A549 (cell line): Measurements from ENCODE around the gene ARAP1. TPM values are rescaled to one million over a fixed set of nuclear protein-coding genes. Genes with fewer than 3 reads are reported as not detected.
A peak's percentile ranks its signal among the peaks of the same experiment; 100 is the strongest.

Experiments used
- ATAC-seq, 2 experiments: fragments of 200-7000 bp in 1 of 2; fragments of >200 bp in 1 of 2; cut with Nextera tagmentation in 1 of 2; cut with Tn5 transposase in 1 of 2; 3 replicates each; pipeline versions ENCODE4 v1.8.0 to v1.9.1; 2018 to 2020; ENCODE audit warnings: mild to moderate bottlenecking in 1 of 2, moderate library complexity in 1 of 2
- CTCF ChIA-PET: fragments of 300-600 bp; sonication (Branson Sonifier 250); formaldehyde crosslinking; extraction: SDS; loops from one replicate; lab custom pipeline; 2021; ENCODE audit warnings: antibody characterized with exemption, inconsistent platforms; lab: Yijun Ruan, JAX
- POLR2A ChIA-PET: fragments of 350-600 bp; formaldehyde crosslinking; extraction: SDS; loops from one replicate; lab custom pipeline; 2021; ENCODE audit warnings: antibody characterized with exemption, inconsistent platforms; lab: Yijun Ruan, JAX
- DNase-seq, 2 experiments: peaks; one replicate each; pipeline versions ENCODE4 v3.0.0 to v3.0.0-alpha.2; 2011 to 2016; ENCODE audit warnings: low read depth in 1 of 2, low spot score in 1 of 2
- FAIRE-seq: peaks from 2 replicates; lab custom pipeline; 2011; peaks lifted over from hg19 to GRCh38; lab: Jason Lieb, UNC
- H3K27ac ChIP-seq, 2 experiments: fragments of >200 bp; sonication (Bioruptor Twin); formaldehyde crosslinking; 3 replicates each; pipeline ENCODE4 v1.5.1; 2016 to 2017
- H3K4me1 ChIP-seq: fragments of >200 bp; sonication (Bioruptor Twin); formaldehyde crosslinking; 3 replicates; pipeline ENCODE4 v1.6.1; 2016
- H3K4me2 ChIP-seq: fragments of >200 bp; sonication (Bioruptor Twin); formaldehyde crosslinking; 3 replicates; pipeline ENCODE4 v1.6.1; 2016
- H3K4me3 ChIP-seq: fragments of >200 bp; sonication (Bioruptor Twin); formaldehyde crosslinking; 3 replicates; pipeline ENCODE4 v1.5.1; 2016
- H3K9me3 ChIP-seq: fragments of >200 bp; sonication (Bioruptor Twin); formaldehyde crosslinking; 3 replicates; pipeline ENCODE4 v1.6.1; 2016
- CHD2 ChIP-seq: fragments of 150-350 bp; IDR thresholded peaks from 2 replicates; pipeline ENCODE4 v1.6.1; 2014; ENCODE audit warnings: low read length; ENCODE audit not compliant: partially characterized antibody
- EHF ChIP-seq: fragments of 250-450 bp; sonication (Bioruptor Pico); IDR thresholded peaks from 2 replicates; pipeline ENCODE4 v1.5.0; 2020; ENCODE audit warnings: mild to moderate bottlenecking
- EHMT2 ChIP-seq: fragments of 200-600 bp; sonication (generic); IDR thresholded peaks from 2 replicates; pipeline ENCODE4 v1.6.1; 2016; ENCODE audit warnings: antibody characterized with exemption, low read depth, mild to moderate bottlenecking, moderate library complexity
- EP300 ChIP-seq, 2 experiments: fragments of >200 bp; sonication (Bioruptor Twin); formaldehyde crosslinking; IDR thresholded peaks; 2 replicates in 1 of 2; 3 replicates in 1 of 2; pipeline ENCODE4 v1.6.1; 2016 to 2017
- ESRRA ChIP-seq: fragments of 150-350 bp; IDR thresholded peaks from 2 replicates; pipeline ENCODE4 v1.6.1; 2014; ENCODE audit warnings: mild to moderate bottlenecking, low read length, borderline replicate concordance
- FOSL2 ChIP-seq, 2 experiments: fragments of 450-650 bp in 1 of 2; fragments of >200 bp in 1 of 2; sonication (Bioruptor Twin) in 1 of 2; formaldehyde crosslinking; IDR thresholded peaks; 2 replicates each; pipeline versions ENCODE4 v1.5.0 to v1.6.1; 2016 to 2020; ENCODE audit warnings: mild to moderate bottlenecking in 1 of 2, moderate library complexity in 1 of 2
- GATA3 ChIP-seq: IDR thresholded peaks from 2 replicates; pipeline ENCODE4 v1.6.1; 2012; ENCODE audit warnings: borderline replicate concordance
- HDAC2 ChIP-seq: fragments of 200-600 bp; sonication (generic); IDR thresholded peaks from 2 replicates; pipeline ENCODE4 v1.6.1; 2016
- HEYL ChIP-seq: fragments of 250-450 bp; sonication (Bioruptor Pico); IDR thresholded peaks from 2 replicates; pipeline ENCODE4 v1.8.0; 2021; ENCODE audit warnings: mild to moderate bottlenecking, moderate library complexity
- HOXA7 ChIP-seq: fragments of 250-450 bp; sonication (Bioruptor Pico); IDR thresholded peaks from 2 replicates; pipeline ENCODE4 v1.5.0; 2020; ENCODE audit warnings: mild to moderate bottlenecking, moderate library complexity
- KDM1A ChIP-seq: fragments of 200-600 bp; sonication (generic); IDR thresholded peaks from 2 replicates; pipeline ENCODE4 v1.6.1; 2016; ENCODE audit warnings: low read depth, mild to moderate bottlenecking
- MAFK ChIP-seq: fragments of 450-650 bp; IDR thresholded peaks from 2 replicates; pipeline ENCODE4 v1.6.1; 2014; ENCODE audit not compliant: partially characterized antibody
- NFE2L2 ChIP-seq: fragments of 150-350 bp; conservative IDR thresholded peaks from 2 replicates; pipeline ENCODE4 v1.6.1; 2014; ENCODE audit warnings: low read length
- NR3C1 ChIP-seq: fragments of >200 bp; sonication (Bioruptor Twin); formaldehyde crosslinking; IDR thresholded peaks from 3 replicates; pipeline ENCODE4 v1.6.1; 2017
- PHF8 ChIP-seq: fragments of 200-600 bp; sonication (generic); IDR thresholded peaks from 2 replicates; pipeline ENCODE4 v1.6.1; 2016; ENCODE audit warnings: low read depth, mild to moderate bottlenecking, antibody characterized with exemption, moderate library complexity, borderline replicate concordance
- RCOR1 ChIP-seq: fragments of 150-350 bp; IDR thresholded peaks from 2 replicates; pipeline ENCODE4 v1.6.1; 2014; ENCODE audit warnings: antibody characterized with exemption, low read length, low read depth
- RFX5 ChIP-seq: fragments of 450-650 bp; IDR thresholded peaks from 2 replicates; pipeline ENCODE4 v1.7.1; 2014; ENCODE audit warnings: antibody characterized with exemption, mild to moderate bottlenecking, moderate library complexity
- RNF2 ChIP-seq: fragments of 200-600 bp; sonication (generic); IDR thresholded peaks from 2 replicates; pipeline ENCODE4 v1.6.1; 2016; ENCODE audit warnings: low read depth, mild to moderate bottlenecking, antibody characterized with exemption, moderate library complexity, borderline replicate concordance
- SMC3 ChIP-seq: fragments of >200 bp; sonication (Bioruptor Twin); formaldehyde crosslinking; IDR thresholded peaks from 3 replicates; pipeline ENCODE4 v1.6.1; 2018; ENCODE audit warnings: inconsistent platforms
- TP53 ChIP-seq: fragments of 250-450 bp; sonication (Bioruptor Pico); IDR thresholded peaks from 2 replicates; pipeline ENCODE4 v1.5.0; 2021; ENCODE audit warnings: mild to moderate bottlenecking, moderate library complexity
- ZC3H11A ChIP-seq: fragments of 450-650 bp; IDR thresholded peaks from 2 replicates; pipeline ENCODE4 v1.6.1; 2014; ENCODE audit warnings: antibody characterized with exemption, mild to moderate bottlenecking
- ZFP36 ChIP-seq: fragments of 450-650 bp; IDR thresholded peaks from 2 replicates; pipeline ENCODE4 v1.6.1; 2014; ENCODE audit warnings: borderline replicate concordance; ENCODE audit not compliant: partially characterized antibody
- WGBS: methylation state at CpG from one replicate; pipeline ENCODE4 v1.1.6; 2017; ENCODE audit errors: missing lambda C conversion rate; 5-methylcytosine and 5-hydroxymethylcytosine counted together
- polyA plus RNA-seq, 4 experiments: library from polyadenylated mRNA; depleted of rRNA in 3 of 4; stranded (reverse); fragments of >200 nt; fragmentation: RNase III in 1 of 4; extraction: RNeasy Plus Mini Kit Qiagen cat#74134 plus additional on column Dnase treatment in 1 of 4; gene quantifications; 2 replicates in 3 of 4; 3 replicates in 1 of 4; pipeline ENCODE4 v1.2.3, GENCODE V29; 2011 to 2017
- TF ChIP-seq, protein P1 (sequence below): IDR thresholded peaks from 2 replicates; pipeline ENCODE4 v1.6.1; 2012; ENCODE audit warnings: low read depth, borderline replicate concordance
- TF ChIP-seq, protein P2 (sequence below): IDR thresholded peaks from 2 replicates; pipeline ENCODE4 v1.6.1; 2012
- TF ChIP-seq, protein P3 (sequence below): fragments of 200-600 bp; sonication (generic); IDR thresholded peaks from 2 replicates; pipeline ENCODE4 v1.6.1; 2016; ENCODE audit warnings: antibody characterized with exemption, mild to moderate bottlenecking, moderate library complexity
- TF ChIP-seq, protein P4 (sequence below): fragments of 250-450 bp; sonication (Bioruptor Pico); IDR thresholded peaks from 2 replicates; pipeline ENCODE4 v1.5.0; 2020; ENCODE audit warnings: low read depth, mild to moderate bottlenecking, moderate library complexity
- TF ChIP-seq, protein P5 (sequence below): fragments of 250-450 bp; sonication (Bioruptor Pico); IDR thresholded peaks from 2 replicates; pipeline ENCODE4 v1.5.0; 2021; ENCODE audit warnings: mild to moderate bottlenecking, moderate library complexity, borderline replicate concordance

ARAP1 gene
- polyA plus RNA-seq, 2 of the 4 experiments (the other 2 are of a cell fraction): 29.5 to 30.1 TPM

DNA sequence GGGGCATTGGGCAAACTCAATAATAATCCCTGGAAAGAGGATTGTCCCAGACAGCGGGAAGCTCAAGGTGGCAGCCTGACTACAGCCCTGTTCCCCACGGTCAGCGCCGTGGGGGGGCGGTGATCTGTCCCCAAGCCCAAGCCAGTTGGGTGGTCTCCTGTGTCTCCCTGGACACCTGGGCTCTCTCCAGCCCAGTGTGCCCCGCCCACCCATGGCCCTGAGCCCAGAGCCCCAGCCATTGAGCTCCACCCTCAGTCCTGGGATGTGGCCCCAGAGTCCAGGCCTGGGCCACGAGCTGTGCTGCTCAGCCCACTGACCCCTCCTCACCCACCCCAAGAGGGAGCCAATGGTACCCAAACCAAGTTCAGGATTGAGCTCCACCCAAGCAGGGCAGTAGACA, 50.1 kb downstream of the ARAP1 start (continued):
- no peak for TF ChIP-seq EHMT2
- no peak for TF ChIP-seq GATA3
- TF ChIP-seq RFX5: no peak
- TF ChIP-seq NFE2L2: no peak
- TF ChIP-seq KDM1A: no peak
- TF ChIP-seq, protein P1, sequence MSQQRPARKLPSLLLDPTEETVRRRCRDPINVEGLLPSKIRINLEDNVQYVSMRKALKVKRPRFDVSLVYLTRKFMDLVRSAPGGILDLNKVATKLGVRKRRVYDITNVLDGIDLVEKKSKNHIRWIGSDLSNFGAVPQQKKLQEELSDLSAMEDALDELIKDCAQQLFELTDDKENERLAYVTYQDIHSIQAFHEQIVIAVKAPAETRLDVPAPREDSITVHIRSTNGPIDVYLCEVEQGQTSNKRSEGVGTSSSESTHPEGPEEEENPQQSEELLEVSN: no peak

DNA sequence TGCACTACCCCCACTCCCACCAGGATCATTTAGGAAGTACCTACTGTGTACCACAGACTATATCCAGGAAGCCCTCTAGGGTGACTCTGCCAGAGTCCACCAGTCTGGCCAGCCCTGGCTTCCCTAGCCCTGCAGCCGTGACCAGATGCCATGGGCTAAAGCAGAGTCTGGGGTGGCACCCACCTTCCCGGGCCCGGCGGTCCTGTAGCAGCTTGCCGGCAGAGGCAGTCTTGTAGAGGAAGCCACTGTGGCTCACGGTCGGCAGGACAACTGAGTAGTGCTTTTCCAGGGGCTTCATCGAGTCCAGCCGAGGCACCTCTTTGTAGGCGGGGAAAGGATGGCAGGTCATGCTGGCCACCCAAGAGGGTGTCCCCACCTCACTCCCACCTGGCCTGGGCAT, 50.7 kb downstream of the ARAP1 start:
- no peak for FAIRE-seq

GRCh38 chr11:72700146-72700545, 52.1 kb downstream of the ARAP1 start:
- ATAC-seq: peak in 1 of 2 experiments; percentile 34; a peak in 1 of 6 replicates

More for the DNA sequence above, 50.7 kb downstream of the ARAP1 start:
- ATAC-seq (no peak), DNase-seq (no peak)
- Histone ChIP-seq H3K27ac (no peak overlapping the region), H3K4me1 (peaks cover 7% of the 10 kb centered on the region; the same call in 2 of the 3 replicates), H3K9me3 (no peaks in the 10 kb centered on the region), H3K4me2 (no peak overlapping the region), H3K4me3 (no peak overlapping the region)
- POLR2A ChIA-PET: no interaction called here
- WGBS: 93% methylated on average over 10 of the region's 10 CpGs
- TF ChIP-seq EP300 (IDR thresholded peaks at IDR 0.05) (no peak), CHD2 (no peak), ESRRA (no peak), ZFP36 (no peak), PHF8 (no peak), TP53 (CRISPR knock-in tag) (no peak), SMC3 (no peak), FOSL2 (IDR thresholded peaks at IDR 0.05) (no peak), FOSL2 (CRISPR knock-in tag; IDR thresholded peaks at IDR 0.05) (no peak), NR3C1 (no peak), RNF2 (no peak), ZC3H11A (no peak), EHF (no peak), HOXA7 (no peak)
- TF ChIP-seq, protein P2, sequence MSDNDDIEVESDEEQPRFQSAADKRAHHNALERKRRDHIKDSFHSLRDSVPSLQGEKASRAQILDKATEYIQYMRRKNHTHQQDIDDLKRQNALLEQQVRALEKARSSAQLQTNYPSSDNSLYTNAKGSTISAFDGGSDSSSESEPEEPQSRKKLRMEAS: no peak
- TF ChIP-seq, protein P3, sequence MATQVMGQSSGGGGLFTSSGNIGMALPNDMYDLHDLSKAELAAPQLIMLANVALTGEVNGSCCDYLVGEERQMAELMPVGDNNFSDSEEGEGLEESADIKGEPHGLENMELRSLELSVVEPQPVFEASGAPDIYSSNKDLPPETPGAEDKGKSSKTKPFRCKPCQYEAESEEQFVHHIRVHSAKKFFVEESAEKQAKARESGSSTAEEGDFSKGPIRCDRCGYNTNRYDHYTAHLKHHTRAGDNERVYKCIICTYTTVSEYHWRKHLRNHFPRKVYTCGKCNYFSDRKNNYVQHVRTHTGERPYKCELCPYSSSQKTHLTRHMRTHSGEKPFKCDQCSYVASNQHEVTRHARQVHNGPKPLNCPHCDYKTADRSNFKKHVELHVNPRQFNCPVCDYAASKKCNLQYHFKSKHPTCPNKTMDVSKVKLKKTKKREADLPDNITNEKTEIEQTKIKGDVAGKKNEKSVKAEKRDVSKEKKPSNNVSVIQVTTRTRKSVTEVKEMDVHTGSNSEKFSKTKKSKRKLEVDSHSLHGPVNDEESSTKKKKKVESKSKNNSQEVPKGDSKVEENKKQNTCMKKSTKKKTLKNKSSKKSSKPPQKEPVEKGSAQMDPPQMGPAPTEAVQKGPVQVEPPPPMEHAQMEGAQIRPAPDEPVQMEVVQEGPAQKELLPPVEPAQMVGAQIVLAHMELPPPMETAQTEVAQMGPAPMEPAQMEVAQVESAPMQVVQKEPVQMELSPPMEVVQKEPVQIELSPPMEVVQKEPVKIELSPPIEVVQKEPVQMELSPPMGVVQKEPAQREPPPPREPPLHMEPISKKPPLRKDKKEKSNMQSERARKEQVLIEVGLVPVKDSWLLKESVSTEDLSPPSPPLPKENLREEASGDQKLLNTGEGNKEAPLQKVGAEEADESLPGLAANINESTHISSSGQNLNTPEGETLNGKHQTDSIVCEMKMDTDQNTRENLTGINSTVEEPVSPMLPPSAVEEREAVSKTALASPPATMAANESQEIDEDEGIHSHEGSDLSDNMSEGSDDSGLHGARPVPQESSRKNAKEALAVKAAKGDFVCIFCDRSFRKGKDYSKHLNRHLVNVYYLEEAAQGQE: no peak
- CTCF ChIA-PET: interaction anchor here (1.4 to 4.3 kb wide), 3 partner anchors 17 to 230 kb away, joined by 6 to 40 read pairs (median 8); no protein-coding TSS in a partner anchor

More at GRCh38 chr11:72700146-72700545, 52.1 kb downstream of the ARAP1 start:
- FAIRE-seq: no peak
- DNase-seq: no peak
- TF ChIP-seq, protein P4, sequence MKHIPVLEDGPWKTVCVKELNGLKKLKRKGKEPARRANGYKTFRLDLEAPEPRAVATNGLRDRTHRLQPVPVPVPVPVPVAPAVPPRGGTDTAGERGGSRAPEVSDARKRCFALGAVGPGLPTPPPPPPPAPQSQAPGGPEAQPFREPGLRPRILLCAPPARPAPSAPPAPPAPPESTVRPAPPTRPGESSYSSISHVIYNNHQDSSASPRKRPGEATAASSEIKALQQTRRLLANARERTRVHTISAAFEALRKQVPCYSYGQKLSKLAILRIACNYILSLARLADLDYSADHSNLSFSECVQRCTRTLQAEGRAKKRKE (CRISPR knock-in tag): no peak
- TF ChIP-seq FOSL2 (IDR thresholded peaks at IDR 0.05): no peak
- 0 out of 2 replicates have a peak, but pooled peaks have one; percentile 5 for TF ChIP-seq FOSL2 (CRISPR knock-in tag; IDR thresholded peaks at IDR 0.05)
- peak; percentile 26 for TF ChIP-seq MAFK
- no peak for TF ChIP-seq HDAC2
- TF ChIP-seq, protein P5, sequence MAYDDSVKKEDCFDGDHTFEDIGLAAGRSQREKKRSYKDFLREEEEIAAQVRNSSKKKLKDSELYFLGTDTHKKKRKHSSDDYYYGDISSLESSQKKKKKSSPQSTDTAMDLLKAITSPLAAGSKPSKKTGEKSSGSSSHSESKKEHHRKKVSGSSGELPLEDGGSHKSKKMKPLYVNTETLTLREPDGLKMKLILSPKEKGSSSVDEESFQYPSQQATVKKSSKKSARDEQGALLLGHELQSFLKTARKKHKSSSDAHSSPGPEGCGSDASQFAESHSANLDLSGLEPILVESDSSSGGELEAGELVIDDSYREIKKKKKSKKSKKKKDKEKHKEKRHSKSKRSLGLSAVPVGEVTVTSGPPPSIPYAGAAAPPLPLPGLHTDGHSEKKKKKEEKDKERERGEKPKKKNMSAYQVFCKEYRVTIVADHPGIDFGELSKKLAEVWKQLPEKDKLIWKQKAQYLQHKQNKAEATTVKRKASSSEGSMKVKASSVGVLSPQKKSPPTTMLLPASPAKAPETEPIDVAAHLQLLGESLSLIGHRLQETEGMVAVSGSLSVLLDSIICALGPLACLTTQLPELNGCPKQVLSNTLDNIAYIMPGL (CRISPR knock-in tag): no peak
- no peak for TF ChIP-seq HEYL (CRISPR knock-in tag)
- TF ChIP-seq RCOR1: no peak
- ChIA-PET CTCF (interaction anchor here (1.3 to 4.3 kb wide), 4 partner anchors 16 to 113 kb away, joined by 3 to 40 read pairs (median 6); no protein-coding TSS in a partner anchor), POLR2A (no interaction called here)
- H3K4me3 ChIP-seq: no peak overlapping the region
- peaks cover 7% of the 10 kb centered on the region; the same call in 2 of the 3 replicates for H3K4me1 ChIP-seq
- no peak overlapping the region for H3K4me2 ChIP-seq
- WGBS: 56% methylated on average over 3 of the region's 3 CpGs
- no peaks in the 10 kb centered on the region for H3K9me3 ChIP-seq
- H3K27ac ChIP-seq: no peak overlapping the region
